ENCODE data around the gene ZNF276.

DNA sequence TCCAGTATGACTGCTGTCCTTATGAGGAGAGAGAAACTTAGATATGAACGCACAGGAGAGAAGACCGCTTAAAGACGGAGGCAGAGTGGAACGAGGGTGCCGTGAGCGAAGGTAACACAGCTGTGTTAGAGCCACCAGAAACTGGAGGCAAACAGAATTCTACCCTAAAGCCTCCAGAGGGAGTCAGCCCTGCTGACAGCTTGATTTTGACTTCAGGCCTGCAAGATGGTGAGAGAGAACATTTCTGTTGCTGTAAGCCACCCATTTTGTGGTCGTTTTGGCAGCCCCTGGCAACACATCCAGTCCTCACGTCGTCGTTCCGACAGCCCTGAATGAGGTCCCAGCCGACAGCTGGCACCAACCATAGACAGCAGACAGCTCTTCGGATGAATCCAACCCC is 17.1 kb upstream of the ZNF276 start:
- TF ChIP-seq, protein P1, sequence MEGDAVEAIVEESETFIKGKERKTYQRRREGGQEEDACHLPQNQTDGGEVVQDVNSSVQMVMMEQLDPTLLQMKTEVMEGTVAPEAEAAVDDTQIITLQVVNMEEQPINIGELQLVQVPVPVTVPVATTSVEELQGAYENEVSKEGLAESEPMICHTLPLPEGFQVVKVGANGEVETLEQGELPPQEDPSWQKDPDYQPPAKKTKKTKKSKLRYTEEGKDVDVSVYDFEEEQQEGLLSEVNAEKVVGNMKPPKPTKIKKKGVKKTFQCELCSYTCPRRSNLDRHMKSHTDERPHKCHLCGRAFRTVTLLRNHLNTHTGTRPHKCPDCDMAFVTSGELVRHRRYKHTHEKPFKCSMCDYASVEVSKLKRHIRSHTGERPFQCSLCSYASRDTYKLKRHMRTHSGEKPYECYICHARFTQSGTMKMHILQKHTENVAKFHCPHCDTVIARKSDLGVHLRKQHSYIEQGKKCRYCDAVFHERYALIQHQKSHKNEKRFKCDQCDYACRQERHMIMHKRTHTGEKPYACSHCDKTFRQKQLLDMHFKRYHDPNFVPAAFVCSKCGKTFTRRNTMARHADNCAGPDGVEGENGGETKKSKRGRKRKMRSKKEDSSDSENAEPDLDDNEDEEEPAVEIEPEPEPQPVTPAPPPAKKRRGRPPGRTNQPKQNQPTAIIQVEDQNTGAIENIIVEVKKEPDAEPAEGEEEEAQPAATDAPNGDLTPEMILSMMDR (IDR thresholded peaks at IDR 0.05), result no peak
- TF ChIP-seq SIN3A (IDR thresholded peaks at IDR 0.05; ENCODE audit: borderline replicate concordance, insufficient read depth, low read depth, low read length), result no peak

Measured in Panc1 (cell line).